MCF 10A (cell line): ENCODE results near the gene KPRP. TPM values are rescaled to one million over a fixed set of nuclear protein-coding genes. Genes with fewer than 3 reads are reported as not detected.

Experiments
- BruUV-seq: library from RNA; stranded (reverse); fragments of 400-500 nt; replicated peaks from 2 replicates; lab custom pipeline; 2021; lab: Mats Ljungman, UMichigan
- CTCF ChIA-PET: fragments of 300-600 bp; sonication (Branson Sonifier 250); formaldehyde crosslinking; extraction: SDS; loops from one replicate; lab custom pipeline; 2021; ENCODE audit warnings: antibody characterized with exemption, inconsistent platforms; lab: Yijun Ruan, JAX
- POLR2A ChIA-PET: fragments of 300-600, 350-650 bp; sonication (Branson Sonifier 250); formaldehyde crosslinking; extraction: SDS; loops from one replicate; lab custom pipeline; 2020; ENCODE audit warnings: antibody characterized with exemption, inconsistent platforms; lab: Yijun Ruan, JAX
- DNase-seq: peaks from one replicate; pipeline ENCODE4 v3.0.0-alpha.2; 2018; ENCODE audit not compliant: unreplicated experiment
- H3K27ac Mint-ChIP-seq: one replicate; pipeline ENCODE4 v1.8.0; 2022; ENCODE audit warnings: mild to moderate bottlenecking, low read depth, mixed read lengths; ENCODE audit not compliant: unreplicated experiment
- H3K27me3 Mint-ChIP-seq: one replicate; pipeline ENCODE4 v1.8.0; 2022; ENCODE audit warnings: mixed read lengths; ENCODE audit not compliant: insufficient read depth, unreplicated experiment
- H3K36me3 Mint-ChIP-seq: one replicate; pipeline ENCODE4 v1.8.0; 2022; ENCODE audit warnings: mild to moderate bottlenecking, moderate library complexity, mixed read lengths; ENCODE audit not compliant: insufficient read depth, unreplicated experiment
- H3K4me1 Mint-ChIP-seq: one replicate; pipeline ENCODE4 v1.8.0; 2022; ENCODE audit warnings: mixed read lengths; ENCODE audit not compliant: insufficient read depth, unreplicated experiment
- H3K4me3 Mint-ChIP-seq: one replicate; pipeline ENCODE4 v1.8.0; 2022; ENCODE audit warnings: mild to moderate bottlenecking, moderate library complexity, mixed read lengths; ENCODE audit not compliant: unreplicated experiment
- H3K9me3 Mint-ChIP-seq: one replicate; pipeline ENCODE4 v1.8.0; 2022; ENCODE audit warnings: mixed read lengths; ENCODE audit not compliant: unreplicated experiment
- CTCF ChIP-seq: fragments of 200-600 bp; IDR thresholded peaks from one replicate; pipeline ENCODE4 v1.8.0; 2022; ENCODE audit warnings: antibody characterized with exemption, mild to moderate bottlenecking; ENCODE audit not compliant: unreplicated experiment
- intact Hi-C: fragments of 100-400 bp; cut with micrococcal nuclease; formaldehyde crosslinking; loops from 2 replicates; pipeline ENCODE4 v1.14.1; 2022
- total RNA-seq: library from RNA; stranded (reverse); gene quantifications from 2 replicates; pipeline ENCODE4 v1.2.3, GENCODE V29; 2022

KPRP gene
- total RNA-seq, 1 experiment from 2014 or later: 0.12 TPM

- no peaks in the 10 kb centered on the region for H3K9me3 Mint-ChIP-seq
- peak overlapping the region; percentile 39 for H3K27ac Mint-ChIP-seq
- ChIA-PET CTCF (interaction anchor here (0.5 to 2.8 kb wide), 10 partner anchors 16 to 937 kb away, joined by 3 to 26 read pairs (median 4); a partner anchor contains a TSS), POLR2A (interaction anchor here (0.7 to 3.3 kb wide), 5 partner anchors 9 to 120 kb away, joined by 3 to 16 read pairs (median 6); partner anchors contain the start of gene KPRP)
- intact Hi-C loops: loop anchor here (10.0 kb wide), 1 partner anchor 291 kb away; the partner anchor contains the start of gene SPRR1B
- TF ChIP-seq CTCF: no peak
- peak overlapping the region; percentile 7 for H3K4me3 Mint-ChIP-seq
- no TSS peak for BruUV-seq
- H3K36me3 Mint-ChIP-seq: no peaks in the 10 kb centered on the region
- peak; percentile 98 for DNase-seq
- H3K27me3 Mint-ChIP-seq: no peaks in the 10 kb centered on the region
- H3K4me1 Mint-ChIP-seq: peaks cover 45% of the 10 kb centered on the region
Measured at GRCh38 chr1:152743371-152744145, 14.3 kb upstream of the KPRP start.

GRCh38 chr1:152745289-152745704 lies 12.5 kb upstream of the KPRP start:
- Mint-ChIP-seq H3K36me3 (no peaks in the 10 kb centered on the region), H3K4me3 (no peak overlapping the region), H3K27me3 (no peaks in the 10 kb centered on the region), H3K27ac (peak overlapping the region; percentile 71), H3K4me1 (peaks cover 34% of the 10 kb centered on the region), H3K9me3 (no peaks in the 10 kb centered on the region)
- intact Hi-C loops: loop anchor here (1.0 to 10.0 kb wide), 3 partner anchors 24 to 290 kb away; partner anchors contain the start of gene SPRR1B
- CTCF ChIA-PET: interaction anchor here (0.5 to 2.8 kb wide), 15 partner anchors 8 to 543 kb away, joined by 3 to 26 read pairs (median 4); partner anchors contain the start of gene KPRP
- DNase-seq: peak; percentile 89
- no peak for TF ChIP-seq CTCF
- POLR2A ChIA-PET: interaction anchor here (0.6 to 3.3 kb wide), 9 partner anchors 9 to 209 kb away, joined by 3 to 16 read pairs (median 3); partner anchors contain the start of gene KPRP
- no TSS peak for BruUV-seq

- H3K4me1 Mint-ChIP-seq: peaks cover 34% of the 10 kb centered on the region
- intact Hi-C loops: loop anchor here (1.0 to 10.0 kb wide), 3 partner anchors 23 to 289 kb away; partner anchors contain the start of gene SPRR1B
- no peaks in the 10 kb centered on the region for H3K27me3 Mint-ChIP-seq
- DNase-seq: no peak
- H3K36me3 Mint-ChIP-seq: no peaks in the 10 kb centered on the region
- peak overlapping the region; percentile 71 for H3K27ac Mint-ChIP-seq
- BruUV-seq: no TSS peak
- TF ChIP-seq CTCF: no peak
- ChIA-PET POLR2A (interaction anchor here (0.9 to 3.3 kb wide), 6 partner anchors 8 to 125 kb away, joined by 3 to 16 read pairs (median 4); partner anchors contain the start of gene KPRP), CTCF (interaction anchor here (0.5 to 2.8 kb wide), 6 partner anchors 8 to 181 kb away, joined by 3 to 26 read pairs (median 4); no protein-coding TSS in a partner anchor)
- H3K9me3 Mint-ChIP-seq: no peaks in the 10 kb centered on the region
- H3K4me3 Mint-ChIP-seq: no peak overlapping the region
Measured at GRCh38 chr1:152745765-152746444, 11.9 kb upstream of the KPRP start.
